KMS-11 (cell line): ENCODE results near the gene THRAP3.

Experiments used
- H2AFZ ChIP-seq: fragments of 200-600 bp; sonication (generic); 2 replicates; pipeline ENCODE4 v1.6.1; 2016; ENCODE audit warnings: antibody characterized with exemption, mixed run types, low read depth
- H3K27ac ChIP-seq: fragments of 200-600 bp; sonication (generic); 2 replicates; pipeline ENCODE4 v1.6.1; 2016; ENCODE audit warnings: mild to moderate bottlenecking, mixed run types
- H3K27me3 ChIP-seq: fragments of 200-600 bp; sonication (generic); 2 replicates; pipeline ENCODE4 v1.6.1; 2017; ENCODE audit warnings: mild to moderate bottlenecking, low read depth, mixed run types, moderate library complexity; ENCODE audit not compliant: insufficient read depth
- H3K36me3 ChIP-seq: fragments of 200-600 bp; sonication (generic); 2 replicates; pipeline ENCODE4 v1.6.1; 2017; ENCODE audit warnings: mild to moderate bottlenecking, mixed run types; ENCODE audit not compliant: insufficient read depth
- H3K4me1 ChIP-seq: fragments of 200-600 bp; sonication (generic); 2 replicates; pipeline ENCODE4 v1.6.1; 2016; ENCODE audit warnings: mild to moderate bottlenecking, low read depth, mixed run types; ENCODE audit not compliant: poor library complexity, severe bottlenecking
- H3K4me2 ChIP-seq: fragments of 200-600 bp; sonication (generic); 2 replicates; pipeline ENCODE4 v1.7.0; 2016; ENCODE audit warnings: mild to moderate bottlenecking, mixed run types
- H3K4me3 ChIP-seq: fragments of 200-600 bp; sonication (generic); IDR thresholded peaks from 2 replicates; pipeline ENCODE4 v1.6.1; 2017; ENCODE audit warnings: low read depth, low read length, mixed read lengths; ENCODE audit not compliant: insufficient read depth
- H3K79me2 ChIP-seq: fragments of 200-600 bp; sonication (generic); 2 replicates; pipeline ENCODE4 v1.6.1; 2016; ENCODE audit warnings: low read depth, mixed run types; ENCODE audit not compliant: insufficient read depth
- H3K9ac ChIP-seq: fragments of 200-600 bp; sonication (generic); 2 replicates; pipeline ENCODE4 v1.6.1; 2016; ENCODE audit warnings: mild to moderate bottlenecking, mixed run types
- H4K20me1 ChIP-seq: fragments of 200-600 bp; sonication (generic); 2 replicates; pipeline ENCODE4 v1.6.1; 2016; ENCODE audit warnings: mild to moderate bottlenecking, mixed run types; ENCODE audit not compliant: insufficient read depth
- CTCF ChIP-seq: fragments of 200-600 bp; sonication (generic); conservative IDR thresholded peaks from 2 replicates; pipeline ENCODE4 v1.6.1; 2017; ENCODE audit warnings: low read depth, mild to moderate bottlenecking, antibody characterized with exemption, low read length, moderate library complexity, mixed read lengths

THRAP3 gene

GRCh38 chr1:36268981-36269380 lies 44.7 kb downstream of the THRAP3 start:
- Histone ChIP-seq H3K4me3 (no peak overlapping the region), H3K4me1 (no peaks in the 10 kb centered on the region), H3K4me2 (no peak overlapping the region), H3K79me2 (peaks cover 34% of the 10 kb centered on the region; the same call in 1 of the 2 replicates), H4K20me1 (peaks cover 4% of the 10 kb centered on the region; the same call in 1 of the 2 replicates), H3K36me3 (no peaks in the 10 kb centered on the region), H3K9ac (no peak overlapping the region), H2AFZ (no peak overlapping the region), H3K27ac (no peak overlapping the region), H3K27me3 (no peaks in the 10 kb centered on the region)
- TF ChIP-seq CTCF, result no peak

- H3K27ac ChIP-seq, result no peak overlapping the region
- H2AFZ ChIP-seq, result no peak overlapping the region
- H3K4me3 ChIP-seq, result no peak overlapping the region
- no peak overlapping the region for H3K4me2 ChIP-seq
- peaks cover 4% of the 10 kb centered on the region; the same call in 1 of the 2 replicates for H4K20me1 ChIP-seq
- H3K36me3 ChIP-seq, result no peaks in the 10 kb centered on the region
- peaks cover 34% of the 10 kb centered on the region; the same call in 1 of the 2 replicates for H3K79me2 ChIP-seq
- TF ChIP-seq CTCF, result no peak
- no peaks in the 10 kb centered on the region for H3K27me3 ChIP-seq
- no peak overlapping the region for H3K9ac ChIP-seq
- H3K4me1 ChIP-seq, result no peaks in the 10 kb centered on the region
Measured at GRCh38 chr1:36269408-36269838, 45.2 kb downstream of the THRAP3 start.

- Histone ChIP-seq H3K4me3 (no peak overlapping the region), H3K27me3 (no peaks in the 10 kb centered on the region), H3K4me2 (no peak overlapping the region), H3K27ac (no peak overlapping the region), H3K9ac (no peak overlapping the region), H3K79me2 (peaks cover 19% of the 10 kb centered on the region; the same call in 1 of the 2 replicates), H4K20me1 (peaks cover 4% of the 10 kb centered on the region; the same call in 1 of the 2 replicates), H3K4me1 (no peaks in the 10 kb centered on the region), H3K36me3 (no peaks in the 10 kb centered on the region), H2AFZ (no peak overlapping the region)
- no peak for TF ChIP-seq CTCF
Measured at GRCh38 chr1:36273024-36273423, 48.8 kb downstream of the THRAP3 start.

GRCh38 chr1:36274201-36274600 lies 50.0 kb downstream of the THRAP3 start:
- TF ChIP-seq CTCF, result no peak
- H3K9ac ChIP-seq, result no peak overlapping the region
- H3K79me2 ChIP-seq, result peaks cover 13% of the 10 kb centered on the region; the same call in 1 of the 2 replicates
- peaks cover 4% of the 10 kb centered on the region; the same call in 1 of the 2 replicates for H4K20me1 ChIP-seq
- H3K27ac ChIP-seq, result no peak overlapping the region
- H3K36me3 ChIP-seq, result no peaks in the 10 kb centered on the region
- H3K4me3 ChIP-seq, result no peak overlapping the region
- H3K4me2 ChIP-seq, result no peak overlapping the region
- no peak overlapping the region for H2AFZ ChIP-seq
- no peaks in the 10 kb centered on the region for H3K27me3 ChIP-seq
- no peaks in the 10 kb centered on the region for H3K4me1 ChIP-seq
